Trophoblast cell (in vitro differentiated cells and primary cell): Measurements from ENCODE around the gene BIRC7.
"Not testable (repeated sequence)": the region's sequence is repeated elsewhere in the genome, so short reads cannot be mapped to it uniquely, and the experiment has no call there.

Source experiments
- DNase-seq, 2 donors: peaks; one replicate each; pipeline ENCODE4 v3.0.0-alpha.2; 2016
- H2AFZ ChIP-seq: 2 replicates; pipeline ENCODE4 v1.6.1; 2013; ENCODE audit warnings: low read length, moderate library complexity, mild to moderate bottlenecking; ENCODE audit not compliant: insufficient read depth, poor library complexity
- H2AK5ac ChIP-seq: 2 replicates; pipeline ENCODE4 v1.6.1; 2013; ENCODE audit warnings: mild to moderate bottlenecking, low read length
- H2BK120ac ChIP-seq: 2 replicates; pipeline ENCODE4 v1.6.1; 2013; ENCODE audit warnings: low read length, mild to moderate bottlenecking, moderate library complexity; ENCODE audit not compliant: insufficient read depth, poor library complexity
- H2BK12ac ChIP-seq: 2 replicates; pipeline ENCODE4 v1.6.1; 2013; ENCODE audit warnings: mild to moderate bottlenecking, low read length, moderate library complexity
- H2BK5ac ChIP-seq: 2 replicates; pipeline ENCODE4 v1.6.1; 2013; ENCODE audit warnings: low read length, low read depth, moderate library complexity, mild to moderate bottlenecking; ENCODE audit not compliant: poor library complexity
- H3K14ac ChIP-seq: 2 replicates; pipeline ENCODE4 v1.6.1; 2013; ENCODE audit warnings: mild to moderate bottlenecking, low read length
- H3K18ac ChIP-seq: 2 replicates; pipeline ENCODE4 v1.6.1; 2013; ENCODE audit warnings: mild to moderate bottlenecking, low read length
- H3K23ac ChIP-seq: 2 replicates; pipeline ENCODE4 v1.6.1; 2013; ENCODE audit warnings: low read length
- H3K27ac ChIP-seq: 2 replicates; pipeline ENCODE4 v1.5.1; 2013; ENCODE audit warnings: low read depth, mild to moderate bottlenecking, inconsistent platforms, low read length, moderate library complexity
- H3K27me3 ChIP-seq: 2 replicates; pipeline ENCODE4 v1.6.1; 2013; ENCODE audit warnings: inconsistent platforms, mild to moderate bottlenecking, low read length, moderate library complexity; ENCODE audit not compliant: insufficient read depth
- H3K36me3 ChIP-seq, 2 experiments: 1 replicate in 1 of 2; 2 replicates in 1 of 2; pipeline ENCODE4 v1.6.1; 2013; ENCODE audit warnings: low read length in 2 of 2, mild to moderate bottlenecking in 2 of 2, moderate library complexity in 1 of 2; ENCODE audit not compliant: insufficient read depth in 2 of 2, control insufficient read depth in 1 of 2
- H3K4ac ChIP-seq: 2 replicates; pipeline ENCODE4 v1.6.1; 2013; ENCODE audit warnings: low read depth, mild to moderate bottlenecking, low read length, moderate library complexity
- H3K4me1 ChIP-seq, 2 experiments: 1 replicate in 1 of 2; 2 replicates in 1 of 2; pipeline ENCODE4 v1.6.1; 2013; ENCODE audit warnings: low read length in 2 of 2, mild to moderate bottlenecking in 2 of 2, moderate library complexity in 1 of 2; ENCODE audit not compliant: insufficient read depth in 2 of 2, control insufficient read depth in 1 of 2
- H3K4me2 ChIP-seq: 2 replicates; pipeline ENCODE4 v1.6.1; 2013; ENCODE audit warnings: inconsistent platforms, mild to moderate bottlenecking, low read length, moderate library complexity
- H3K4me3 ChIP-seq: 2 replicates; pipeline ENCODE4 v1.5.1; 2013; ENCODE audit warnings: mild to moderate bottlenecking, low read depth, low read length, inconsistent platforms
- H3K79me1 ChIP-seq: one replicate; pipeline ENCODE4 v1.6.1; 2013; ENCODE audit warnings: low read length
- H3K79me2 ChIP-seq: 2 replicates; pipeline ENCODE4 v1.6.1; 2013; ENCODE audit warnings: low read length, mild to moderate bottlenecking; ENCODE audit not compliant: control insufficient read depth, insufficient read depth, poor library complexity
- H3K9ac ChIP-seq: 2 replicates; pipeline ENCODE4 v1.6.1; 2013; ENCODE audit warnings: mild to moderate bottlenecking, low read length
- H3K9me3 ChIP-seq: 2 replicates; pipeline ENCODE4 v1.6.1; 2013; ENCODE audit warnings: low read depth, mild to moderate bottlenecking, control low read depth, inconsistent platforms, low read length; ENCODE audit not compliant: insufficient read depth
- H4K12ac ChIP-seq: 2 replicates; pipeline ENCODE4 v1.6.1; 2013; ENCODE audit warnings: low read depth, mild to moderate bottlenecking, low read length, moderate library complexity
- H4K8ac ChIP-seq: 2 replicates; pipeline ENCODE4 v1.6.1; 2013; ENCODE audit warnings: low read depth, mild to moderate bottlenecking, low read length, moderate library complexity
- H4K91ac ChIP-seq: one replicate; pipeline ENCODE4 v1.6.1; 2013; ENCODE audit warnings: low read depth, mild to moderate bottlenecking, low read length, moderate library complexity
- WGBS: extraction: QIAGEN DNeasy Blood & Tissue Kit; methylation state at CpG from one replicate; pipeline ENCODE4 v1.1.7; 2013; ENCODE audit warnings: missing lambda C conversion rate; ENCODE audit not compliant: insufficient read length, insufficient coverage; ENCODE audit errors: extremely low coverage; 5-methylcytosine and 5-hydroxymethylcytosine counted together

BIRC7 gene

GRCh38 chr20:63249891-63250290, 14.2 kb downstream of the BIRC7 start:
- Histone ChIP-seq H4K12ac (no peak overlapping the region), H3K4me2 (no peak overlapping the region), H4K91ac (peak overlapping the region; percentile 25), H2AK5ac (peak overlapping the region; percentile 1), H3K36me3 (peaks cover 15 to 28% of the 10 kb centered on the region in 2 experiments), H3K23ac (no peak overlapping the region), H3K79me1 (peaks cover 19% of the 10 kb centered on the region), H3K18ac (no peak overlapping the region), H2AFZ (no peak overlapping the region), H4K8ac (no peak overlapping the region), H2BK12ac (no peak overlapping the region), H3K27ac (no peak overlapping the region), H3K9ac (no peak overlapping the region), H3K79me2 (peaks cover 11% of the 10 kb centered on the region), H2BK120ac (no peak overlapping the region), H3K27me3 (peaks cover 12% of the 10 kb centered on the region), H3K14ac (no peak overlapping the region), H3K4me3 (no peak overlapping the region), H3K4ac (no peak overlapping the region), H3K4me1 (peaks cover 8 to 16% of the 10 kb centered on the region in 2 experiments), H3K9me3 (peaks cover 3% of the 10 kb centered on the region), H2BK5ac (no peak overlapping the region)
- no CpG with 5 or more reads among the region's 15 CpGs for WGBS
- DNase-seq = no peak

GRCh38 chr20:63251350-63251749, 15.6 kb downstream of the BIRC7 start:
- no CpG with 5 or more reads among the region's 14 CpGs for WGBS
- peaks cover 13 to 23% of the 10 kb centered on the region in 2 experiments for H3K36me3 ChIP-seq
- not testable (repeated sequence) for H2BK5ac ChIP-seq, H4K12ac ChIP-seq, H3K27ac ChIP-seq, H3K4ac ChIP-seq, H3K9me3 ChIP-seq, H4K91ac ChIP-seq, H3K4me2 ChIP-seq, H3K4me3 ChIP-seq, H2AFZ ChIP-seq, H3K14ac ChIP-seq, H3K9ac ChIP-seq, H2AK5ac ChIP-seq, H3K18ac ChIP-seq, H2BK12ac ChIP-seq, H4K8ac ChIP-seq, H2BK120ac ChIP-seq, H3K23ac ChIP-seq
- H3K79me1 ChIP-seq = peaks cover 25% of the 10 kb centered on the region
- peaks cover 12% of the 10 kb centered on the region for H3K27me3 ChIP-seq
- peaks cover 11% of the 10 kb centered on the region for H3K79me2 ChIP-seq
- H3K4me1 ChIP-seq = peaks cover 8 to 25% of the 10 kb centered on the region in 2 experiments
- DNase-seq = peak in 1 of 2 donors; percentile 54

GRCh38 chr20:63252284-63252711, 16.6 kb downstream of the BIRC7 start:
- H2BK120ac ChIP-seq = no peak overlapping the region
- no peak overlapping the region for H4K12ac ChIP-seq
- H3K4me1 ChIP-seq = peaks cover 8 to 25% of the 10 kb centered on the region in 2 experiments
- H2BK12ac ChIP-seq = peak overlapping the region; percentile 31
- H3K4ac ChIP-seq = peak overlapping the region; percentile 48
- DNase-seq = no peak
- H3K36me3 ChIP-seq = peaks cover 7 to 16% of the 10 kb centered on the region in 2 experiments
- H3K79me1 ChIP-seq = peaks cover 26% of the 10 kb centered on the region
- H3K4me2 ChIP-seq = no peak overlapping the region
- H4K8ac ChIP-seq = no peak overlapping the region
- no peak overlapping the region for H2BK5ac ChIP-seq
- no peak overlapping the region for H2AFZ ChIP-seq
- no CpG with 5 or more reads among the region's 8 CpGs for WGBS
- H3K9me3 ChIP-seq = peaks cover 8% of the 10 kb centered on the region
- no peak overlapping the region for H2AK5ac ChIP-seq
- no peak overlapping the region for H3K27ac ChIP-seq
- no peak overlapping the region for H3K4me3 ChIP-seq
- H3K18ac ChIP-seq = peak overlapping the region; percentile 49
- H3K79me2 ChIP-seq = peaks cover 11% of the 10 kb centered on the region
- H4K91ac ChIP-seq = peak overlapping the region; percentile 42
- peak overlapping the region; percentile 16 for H3K14ac ChIP-seq
- H3K9ac ChIP-seq = no peak overlapping the region
- peaks cover 12% of the 10 kb centered on the region for H3K27me3 ChIP-seq
- H3K23ac ChIP-seq = no peak overlapping the region

GRCh38 chr20:63253065-63253437, 17.3 kb downstream of the BIRC7 start:
- Histone ChIP-seq H3K9ac (no peak overlapping the region), H2AK5ac (no peak overlapping the region), H3K27me3 (peaks cover 12% of the 10 kb centered on the region), H3K27ac (peak overlapping the region; percentile 18), H3K36me3 (peaks cover 2 to 10% of the 10 kb centered on the region in 2 experiments), H3K4me2 (peak overlapping the region; percentile 53), H3K79me1 (peaks cover 22% of the 10 kb centered on the region), H2BK12ac (peak overlapping the region; percentile 25), H3K9me3 (peaks cover 14% of the 10 kb centered on the region), H4K8ac (peak overlapping the region; percentile 20), H3K18ac (peak overlapping the region; percentile 24), H3K14ac (peak overlapping the region; percentile 63), H3K23ac (no peak overlapping the region), H2BK5ac (no peak overlapping the region), H3K4ac (peak overlapping the region; percentile 38), H2AFZ (peak overlapping the region; percentile 32), H3K4me3 (peak overlapping the region; percentile 55), H3K4me1 (peaks cover 8 to 31% of the 10 kb centered on the region in 2 experiments), H2BK120ac (peak overlapping the region; percentile 19), H4K12ac (peak overlapping the region; percentile 34), H3K79me2 (peaks cover 11% of the 10 kb centered on the region), H4K91ac (peak overlapping the region; percentile 29)
- no CpG with 5 or more reads among the region's 16 CpGs for WGBS
- DNase-seq = no peak
